K562 (cell line): Measurements from ENCODE around the gene FAM78B. TPM values are rescaled to one million over a fixed set of nuclear protein-coding genes. Genes with fewer than 3 reads are reported as not detected.
A peak's percentile ranks its signal among the peaks of the same experiment; 100 is the strongest.

Experiments used
- ATAC-seq: fragments of 200-7000 bp; cut with Tn5 transposase; 3 replicates; pipeline ENCODE4 v1.9.1; 2020; ENCODE audit warnings: moderate library complexity
- BruUV-seq: library from RNA; stranded (reverse); fragments of 400-500 nt; replicated peaks from 2 replicates; lab custom pipeline; 2021; lab: Mats Ljungman, UMichigan
- CTCF ChIA-PET: fragments of 300-600 bp; formaldehyde crosslinking; extraction: SDS; loops from one replicate; lab custom pipeline; 2021; ENCODE audit warnings: low intra/inter-chr PET ratio; lab: Yijun Ruan, JAX
- POLR2A ChIA-PET: fragments of 300-600, 350-650 bp; sonication (Branson Sonifier 250); formaldehyde crosslinking; extraction: SDS; loops from one replicate; lab custom pipeline; 2021; ENCODE audit warnings: antibody characterized with exemption, inconsistent platforms; lab: Yijun Ruan, JAX
- DNase-seq, 4 experiments: peaks; one replicate each; pipeline versions ENCODE4 v3.0.0 to v3.0.0-alpha.2; 2011 to 2018; ENCODE audit warnings: low spot score in 3 of 4, mixed read lengths in 3 of 4; ENCODE audit errors: extremely low read depth in 1 of 4
- FAIRE-seq: peaks from 2 replicates; lab custom pipeline; 2011; peaks lifted over from hg19 to GRCh38; lab: Jason Lieb, UNC
- H2AFZ ChIP-seq: 2 replicates; pipeline ENCODE4 v1.6.0; 2011; ENCODE audit warnings: low read depth, low read length, control low read depth, inconsistent platforms
- H3K27ac ChIP-seq: fragments of 200-600 bp; 3 replicates; pipeline ENCODE4 v1.8.0; 2011; ENCODE audit warnings: low read depth, mild to moderate bottlenecking, control low read depth, inconsistent platforms, low read length, moderate library complexity, mixed read lengths; ENCODE audit errors: extremely low read depth
- H3K27me3 ChIP-seq, 2 experiments: fragments of 300-600 bp in 1 of 2; 2 replicates in 1 of 2; 3 replicates in 1 of 2; pipeline versions ENCODE4 v1.6.0 to v1.8.0; 2011; ENCODE audit warnings: inconsistent platforms in 2 of 2, low read length in 2 of 2, mild to moderate bottlenecking in 1 of 2, mixed read lengths in 1 of 2, moderate library complexity in 1 of 2; ENCODE audit not compliant: control insufficient read depth in 2 of 2, insufficient read depth in 2 of 2
- H3K36me3 ChIP-seq: fragments of 300-600 bp; 3 replicates; pipeline ENCODE4 v1.8.0; 2011; ENCODE audit warnings: mild to moderate bottlenecking, low read length, inconsistent platforms; ENCODE audit not compliant: control insufficient read depth, insufficient read depth
- H3K4me1 ChIP-seq, 2 experiments: fragments of 200-600 bp in 1 of 2; replicated peaks in 1 of 2; 2 replicates in 1 of 2; 3 replicates in 1 of 2; pipeline versions ENCODE4 v1.5.1 to v1.8.0; 2011; ENCODE audit warnings: inconsistent platforms in 2 of 2, low read length in 2 of 2, mild to moderate bottlenecking in 1 of 2, mixed read lengths in 1 of 2, moderate library complexity in 1 of 2; ENCODE audit not compliant: control insufficient read depth in 2 of 2, insufficient read depth in 2 of 2
- H3K4me2 ChIP-seq: 2 replicates; pipeline ENCODE4 v1.6.1; 2011; ENCODE audit warnings: low read length, control low read depth, inconsistent platforms, mixed read lengths; ENCODE audit not compliant: insufficient read depth
- H3K4me3 ChIP-seq: fragments of 200-600 bp; sonication (generic), shearing (Covaris generic); 2 replicates; pipeline ENCODE4 v1.5.1; 2016; ENCODE audit warnings: control low read depth, inconsistent platforms
- H3K79me2 ChIP-seq: fragments of 200-600 bp; 3 replicates; pipeline ENCODE4 v1.8.0; 2011; ENCODE audit warnings: low read length, inconsistent platforms; ENCODE audit not compliant: control insufficient read depth, insufficient read depth
- H3K9ac ChIP-seq, 2 experiments: 2 replicates each; pipeline versions ENCODE4 v1.6.0 to v1.6.1; 2011; ENCODE audit warnings: low read depth in 2 of 2, low read length in 2 of 2, control low read depth in 1 of 2, inconsistent platforms in 1 of 2, mild to moderate bottlenecking in 1 of 2, mixed read lengths in 1 of 2; ENCODE audit not compliant: insufficient read depth in 1 of 2
- H3K9me1 ChIP-seq: one replicate; pipeline ENCODE4 v1.6.0; 2011; ENCODE audit warnings: inconsistent platforms, mild to moderate bottlenecking, low read length, moderate library complexity; ENCODE audit not compliant: control insufficient read depth, insufficient read depth
- H3K9me3 ChIP-seq: replicated peaks from 2 replicates; pipeline ENCODE4 v1.5.1; 2011; ENCODE audit warnings: low read depth, low read length, inconsistent platforms; ENCODE audit not compliant: control insufficient read depth, insufficient read depth
- H4K20me1 ChIP-seq: replicated peaks from 2 replicates; pipeline ENCODE4 v1.6.1; 2011; ENCODE audit warnings: low read length, inconsistent platforms, mixed read lengths; ENCODE audit not compliant: control insufficient read depth, insufficient read depth
- ARID3B ChIP-seq: fragments of 250-450 bp; sonication (Bioruptor Pico); IDR thresholded peaks from 2 replicates; pipeline ENCODE4 v1.4.0; 2020; ENCODE audit warnings: borderline replicate concordance
- DMBX1 ChIP-seq: fragments of 250-450 bp; sonication (Bioruptor Pico); IDR thresholded peaks from 2 replicates; pipeline ENCODE4 v1.8.0; 2022; ENCODE audit warnings: inconsistent platforms, mild to moderate bottlenecking, moderate library complexity, borderline replicate concordance
- FOSL1 ChIP-seq: fragments of 200-800 bp; sonication (Bioruptor generic); conservative IDR thresholded peaks from 2 replicates; pipeline ENCODE4 v1.6.1; 2016; ENCODE audit warnings: missing genetic modification characterization, missing compliant biosample characterization
- JUND ChIP-seq, 2 experiments: IDR thresholded peaks; 2 replicates in 1 of 2; 3 replicates in 1 of 2; pipeline ENCODE4 v1.6.1; 2011; ENCODE audit warnings: borderline replicate concordance in 2 of 2, low read depth in 2 of 2, low read length in 2 of 2, improper control_type of control experiment in 1 of 2, missing biosample characterization in 1 of 2, missing genetic modification characterization in 1 of 2, missing genetic modification reagents in 1 of 2
- POLR2B ChIP-seq: fragments of 450-650 bp; IDR thresholded peaks from 2 replicates; pipeline ENCODE4 v1.6.1; 2018; ENCODE audit warnings: low read depth; ENCODE audit not compliant: partially characterized antibody
- TEAD1 ChIP-seq, 2 experiments: fragments of 450-650 bp in 1 of 2; sonication (generic) in 1 of 2; formaldehyde crosslinking; IDR thresholded peaks; 2 replicates each; pipeline versions ENCODE4 v1.4.0 to v1.8.0; 2020 to 2022; ENCODE audit warnings: mild to moderate bottlenecking in 2 of 2, missing genetic modification reagents in 1 of 2
- ZNF695 ChIP-seq: fragments of 450-650 bp; formaldehyde crosslinking; IDR thresholded peaks from 2 replicates; pipeline ENCODE4 v1.4.0; 2020; ENCODE audit warnings: mild to moderate bottlenecking, moderate library complexity
- ZSCAN32 ChIP-seq: fragments of 450-650 bp; formaldehyde crosslinking; IDR thresholded peaks from 2 replicates; pipeline ENCODE4 v1.4.0; 2020; ENCODE audit warnings: mild to moderate bottlenecking, moderate library complexity
- WGBS: fragments of 100-300 bp; shearing (Covaris generic); methylation state at CpG from one replicate; pipeline ENCODE4 v1.1.6; 2016; ENCODE audit warnings: low coverage, mixed read lengths; ENCODE audit not compliant: insufficient coverage; ENCODE audit errors: missing lambda C conversion rate; 5-methylcytosine and 5-hydroxymethylcytosine counted together
- in situ Hi-C: fragments of 300-500 bp; cut with MboI; formaldehyde crosslinking; loops from 4 replicates; pipeline ENCODE4 v1.15.0; 2018; ENCODE audit warnings: inconsistent platforms, mixed read lengths
- intact Hi-C: fragments of 100-400 bp; cut with micrococcal nuclease; formaldehyde crosslinking; loops from 2 replicates; pipeline ENCODE4 v1.14.2; 2022
- polyA plus RNA-seq, 8 experiments: library from polyadenylated mRNA; depleted of rRNA in 4 of 8; stranded (reverse) in 5 of 8; unstranded in 3 of 8; fragments of >200 nt; fragmentation: Nextera tagmentation in 2 of 8; fragmentation: Illumina TruSeq in 1 of 8; extraction: Ambion mirVana in 2 of 8; extraction: Trizol in 1 of 8; gene quantifications; 2 replicates each; pipeline versions ENCODE4 v1.2.1 to v1.2.3, GENCODE V29; 2011 to 2014; ENCODE audit warnings: inconsistent platforms in 1 of 8, missing spikeins in 1 of 8
- total RNA-seq, 7 experiments: library from RNA; depleted of rRNA in 6 of 7; stranded (reverse); fragments of >200 nt in 6 of 7; fragmentation: Illumina TruSeq in 2 of 7; extraction: Trizol in 2 of 7; gene quantifications; 2 replicates each; pipeline versions ENCODE4 v1.2.1 to v1.2.3, GENCODE V29; 2011 to 2021; ENCODE audit warnings: low replicate concordance in 1 of 7
- TF ChIP-seq, protein P1 (sequence below), 2 experiments: fragments of 450-650 bp in 1 of 2; sonication (generic) in 1 of 2; formaldehyde crosslinking in 1 of 2; IDR thresholded peaks in 1 of 2; conservative IDR thresholded peaks in 1 of 2; 2 replicates each; pipeline versions ENCODE4 v1.6.1 to v1.8.1; 2016 to 2023; ENCODE audit warnings: mild to moderate bottlenecking in 2 of 2, moderate library complexity in 2 of 2, inconsistent platforms in 1 of 2, missing genetic modification reagents in 1 of 2

FAM78B gene
- total and polyA plus RNA-seq, 9 of the 15 experiments (the other 6 are each of a cell fraction or from before 2014, with no cell fraction given): 0.04 to 0.43 (median 0.29) TPM; not detected in 1

- Histone ChIP-seq H3K9me3 (no peaks in the 10 kb centered on the region), H3K9ac (no peak overlapping the region), H3K4me2 (no peak overlapping the region), H2AFZ (no peak overlapping the region; the same call in 1 of the 2 replicates), H3K27ac (no peak overlapping the region), H3K4me3 (no peak overlapping the region), H3K27me3 (no peaks in the 10 kb centered on the region; a peak in 1 of 5 replicates), H3K79me2 (no peaks in the 10 kb centered on the region), H3K4me1 (no peaks in the 10 kb centered on the region; a peak in 1 of 5 replicates), H4K20me1 (no peaks in the 10 kb centered on the region), H3K9me1 (no peaks in the 10 kb centered on the region), H3K36me3 (no peaks in the 10 kb centered on the region)
- ChIA-PET POLR2A (interaction anchor here (1.3 to 2.0 kb wide), 2 partner anchors 14 to 18 kb away, joined by 3 to 5 read pairs; no protein-coding TSS in a partner anchor), CTCF (no interaction called here)
- FAIRE-seq (no peak), DNase-seq (no peak), ATAC-seq (no peak)
- 0% methylated on average over 2 of the region's 2 CpGs for WGBS
- no TSS peak for BruUV-seq
- TF ChIP-seq TEAD1 (CRISPR knock-in tag; IDR thresholded peaks at IDR 0.05) (no peak), ARID3B (no peak), DMBX1 (CRISPR knock-in tag) (no peak), JUND (IDR thresholded peaks at IDR 0.05; ENCODE audit: borderline replicate concordance, low read depth, low read length) (0 out of 2 replicates have a peak, but pooled peaks have one; percentile 10), JUND (tag; IDR thresholded peaks at IDR 0.05; ENCODE audit: borderline replicate concordance, low read depth, low read length) (no peak), FOSL1 (tag) (peak; percentile 45; the same call in 1 of the 2 replicates), ZNF695 (CRISPR knock-in tag) (no peak), ZSCAN32 (CRISPR knock-in tag) (no peak), POLR2B (no peak)
- TF ChIP-seq, protein P1, sequence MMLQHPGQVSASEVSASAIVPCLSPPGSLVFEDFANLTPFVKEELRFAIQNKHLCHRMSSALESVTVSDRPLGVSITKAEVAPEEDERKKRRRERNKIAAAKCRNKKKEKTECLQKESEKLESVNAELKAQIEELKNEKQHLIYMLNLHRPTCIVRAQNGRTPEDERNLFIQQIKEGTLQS (IDR thresholded peaks at IDR 0.05): 0 out of 2 replicates have a peak, but pooled peaks have one; percentile 15
- TF ChIP-seq, protein P1 (CRISPR knock-in tag; conservative IDR thresholded peaks at IDR 0.05): no peak
- in situ Hi-C loops: loop anchor here (25.0 kb wide), 1 partner anchor 1498 kb away; no protein-coding TSS in a partner anchor
- intact Hi-C loops: no loop called here
Observed at GRCh38 chr1:166189126-166189525, 22.3 kb upstream of the FAM78B start.
